H9 (cell line): ENCODE measurements around the gene NPIPB6. TPM values are rescaled to one million over a fixed set of nuclear protein-coding genes. Genes with fewer than 3 reads are reported as not detected.

ENCODE experiments used
- DNase-seq: peaks from one replicate; pipeline ENCODE4 v3.0.0-alpha.2; 2017
- H2AFZ ChIP-seq: one replicate; pipeline ENCODE4 v1.6.1; 2013; ENCODE audit warnings: mild to moderate bottlenecking, low read length, control low read depth, moderate library complexity
- H2AK5ac ChIP-seq: 2 replicates; pipeline ENCODE4 v1.6.1; 2013; ENCODE audit warnings: low read length, control low read depth, mixed read lengths; ENCODE audit not compliant: insufficient read length
- H2BK120ac ChIP-seq: one replicate; pipeline ENCODE4 v1.6.1; 2013; ENCODE audit warnings: low read depth, mild to moderate bottlenecking, low read length, control low read depth, inconsistent platforms; ENCODE audit not compliant: poor library complexity, severe bottlenecking
- H2BK12ac ChIP-seq: 2 replicates; pipeline ENCODE4 v1.6.1; 2013; ENCODE audit warnings: low read length, control low read depth, mixed read lengths, low read depth; ENCODE audit not compliant: insufficient read length
- H2BK15ac ChIP-seq: 2 replicates; pipeline ENCODE4 v1.6.1; 2013; ENCODE audit warnings: low read depth, low read length, control low read depth
- H2BK20ac ChIP-seq: one replicate; pipeline ENCODE4 v1.6.1; 2013; ENCODE audit warnings: low read depth, mild to moderate bottlenecking, low read length, control low read depth, inconsistent platforms; ENCODE audit not compliant: poor library complexity, severe bottlenecking
- H2BK5ac ChIP-seq: 2 replicates; pipeline ENCODE4 v1.6.1; 2013; ENCODE audit warnings: low read length, control low read depth, mixed read lengths; ENCODE audit not compliant: insufficient read length
- H3K14ac ChIP-seq: 2 replicates; pipeline ENCODE4 v1.6.1; 2013; ENCODE audit warnings: low read length, control low read depth; ENCODE audit not compliant: insufficient read depth
- H3K18ac ChIP-seq: 2 replicates; pipeline ENCODE4 v1.6.1; 2013; ENCODE audit warnings: low read depth, mild to moderate bottlenecking, mixed read lengths, low read length, control low read depth; ENCODE audit not compliant: insufficient read length
- H3K23ac ChIP-seq: 2 replicates; pipeline ENCODE4 v1.6.1; 2013; ENCODE audit warnings: low read length, control low read depth, mixed read lengths, low read depth; ENCODE audit not compliant: insufficient read length
- H3K23me2 ChIP-seq: 2 replicates; pipeline ENCODE4 v1.6.1; 2013; ENCODE audit warnings: low read depth, mild to moderate bottlenecking, mixed read lengths, low read length, control low read depth; ENCODE audit not compliant: insufficient read length, poor library complexity, severe bottlenecking
- H3K27ac ChIP-seq: 2 replicates; pipeline ENCODE4 v1.5.1; 2013; ENCODE audit warnings: low read length, control low read depth, mixed read lengths, low read depth; ENCODE audit not compliant: insufficient read length
- H3K27me3 ChIP-seq: 2 replicates; pipeline ENCODE4 v1.6.1; 2013; ENCODE audit warnings: low read length, control low read depth, inconsistent platforms; ENCODE audit not compliant: insufficient read depth
- H3K4ac ChIP-seq: 2 replicates; pipeline ENCODE4 v1.6.1; 2013; ENCODE audit warnings: low read depth, mild to moderate bottlenecking, control low read depth, inconsistent platforms, low read length, moderate library complexity
- H3K4me1 ChIP-seq: 2 replicates; pipeline ENCODE4 v1.6.1; 2013; ENCODE audit warnings: low read length, control low read depth, inconsistent platforms; ENCODE audit not compliant: insufficient read depth
- H3K4me2 ChIP-seq: 2 replicates; pipeline ENCODE4 v1.6.1; 2013; ENCODE audit warnings: low read length, control low read depth, mixed read lengths; ENCODE audit not compliant: insufficient read length, insufficient read depth
- H3K56ac ChIP-seq: 2 replicates; pipeline ENCODE4 v1.6.1; 2013; ENCODE audit warnings: low read depth, mild to moderate bottlenecking, mixed read lengths, low read length, control low read depth; ENCODE audit not compliant: insufficient read length
- H3K79me1 ChIP-seq: 2 replicates; pipeline ENCODE4 v1.6.1; 2013; ENCODE audit warnings: low read depth, mild to moderate bottlenecking, moderate library complexity, low read length, control low read depth, inconsistent platforms; ENCODE audit not compliant: insufficient read depth, poor library complexity, severe bottlenecking
- H3K79me2 ChIP-seq: 2 replicates; pipeline ENCODE4 v1.6.1; 2013; ENCODE audit warnings: low read length, control low read depth, inconsistent platforms; ENCODE audit not compliant: insufficient read depth
- H3K9ac ChIP-seq: 2 replicates; pipeline ENCODE4 v1.6.1; 2013; ENCODE audit warnings: low read length, control low read depth, mixed read lengths; ENCODE audit not compliant: insufficient read length; ENCODE audit errors: extremely low read depth
- H3K9me3 ChIP-seq: one replicate; pipeline ENCODE4 v1.6.1; 2013; ENCODE audit warnings: low read depth, low read length, inconsistent platforms; ENCODE audit not compliant: control insufficient read depth
- H3T11ph ChIP-seq: one replicate; pipeline ENCODE4 v1.6.1; 2013; ENCODE audit warnings: mild to moderate bottlenecking, low read length, control low read depth, inconsistent platforms
- H4K20me1 ChIP-seq: one replicate; pipeline ENCODE4 v1.6.1; 2013; ENCODE audit not compliant: control insufficient read depth, insufficient read length, insufficient read depth
- H4K5ac ChIP-seq: 2 replicates; pipeline ENCODE4 v1.6.1; 2013; ENCODE audit warnings: low read depth, mild to moderate bottlenecking, mixed read lengths, low read length, control low read depth; ENCODE audit not compliant: insufficient read length
- H4K8ac ChIP-seq: replicated peaks from 2 replicates; pipeline ENCODE4 v1.6.1; 2013; ENCODE audit warnings: low read length, control low read depth, mixed read lengths, low read depth; ENCODE audit not compliant: insufficient read length
- H4K91ac ChIP-seq: 2 replicates; pipeline ENCODE4 v1.6.1; 2013; ENCODE audit warnings: low read depth, mild to moderate bottlenecking, moderate library complexity, mixed read lengths, low read length, control low read depth; ENCODE audit not compliant: insufficient read length
- H3K27ac Mint-ChIP-seq, 3 experiments: 2 replicates in 2 of 3; 3 replicates in 1 of 3; pipeline ENCODE4 v1.8.0; 2020 to 2021; ENCODE audit warnings: mixed read lengths in 3 of 3, mild to moderate bottlenecking in 1 of 3, moderate library complexity in 1 of 3
- H3K27me3 Mint-ChIP-seq: 2 replicates; pipeline ENCODE4 v1.8.0; 2021; ENCODE audit warnings: low read depth, mild to moderate bottlenecking, moderate library complexity, mixed read lengths
- H3K36me3 Mint-ChIP-seq, 3 experiments: 2 replicates in 2 of 3; 3 replicates in 1 of 3; pipeline ENCODE4 v1.8.0; 2020 to 2021; ENCODE audit warnings: low read depth in 3 of 3, mixed read lengths in 3 of 3; ENCODE audit not compliant: insufficient read depth in 1 of 3
- H3K4me1 Mint-ChIP-seq, 2 experiments: 2 replicates each; pipeline ENCODE4 v1.8.0; 2020; ENCODE audit warnings: mixed read lengths in 2 of 2
- H3K4me3 Mint-ChIP-seq, 2 experiments: 2 replicates in 1 of 2; 3 replicates in 1 of 2; pipeline ENCODE4 v1.8.0; 2020 to 2021; ENCODE audit warnings: mild to moderate bottlenecking in 2 of 2, mixed read lengths in 2 of 2, moderate library complexity in 1 of 2
- H3K9me3 Mint-ChIP-seq, 2 experiments: 2 replicates in 1 of 2; 3 replicates in 1 of 2; pipeline ENCODE4 v1.8.0; 2020; ENCODE audit warnings: mild to moderate bottlenecking in 2 of 2, mixed read lengths in 2 of 2, moderate library complexity in 1 of 2
- CTCF ChIP-seq: fragments of 200-600 bp; sonication (generic); conservative IDR thresholded peaks from 3 replicates; pipeline ENCODE4 v1.8.0; 2021; ENCODE audit warnings: antibody characterized with exemption, mild to moderate bottlenecking
- WGBS: extraction: QIAGEN DNeasy Blood & Tissue Kit; methylation state at CpG from one replicate; pipeline ENCODE4 v1.1.7; 2013; ENCODE audit warnings: missing lambda C conversion rate, low lambda C conversion rate, mixed read lengths; ENCODE audit not compliant: insufficient read length; ENCODE audit errors: extremely low coverage; 5-methylcytosine and 5-hydroxymethylcytosine counted together
- total RNA-seq: library from RNA; stranded (reverse); gene quantifications from 2 replicates; pipeline ENCODE4 v1.2.1, GENCODE V29; 2021

The NPIPB6 gene
- total RNA-seq, 1 experiment from 2014 or later: 5.2 TPM

GRCh38 chr16:28311913-28312312 is 51.4 kb downstream of the NPIPB6 start:
- no peak overlapping the region for H2BK5ac ChIP-seq
- no peak overlapping the region for H2AFZ ChIP-seq
- peaks cover 25 to 43% (median 27%) of the 10 kb centered on the region in 3 experiments for H3K36me3 Mint-ChIP-seq

More at GRCh38 chr16:28311913-28312312, 51.4 kb downstream of the NPIPB6 start:
- Histone ChIP-seq H4K8ac (no peak overlapping the region), H2BK15ac (no peak overlapping the region), H2BK20ac (no peak overlapping the region), H3K4me1 (no peaks in the 10 kb centered on the region; the same call in 1 of the 2 replicates), H3K23ac (no peak overlapping the region), H3K23me2 (no peaks in the 10 kb centered on the region), H3T11ph (no peak overlapping the region), H3K9me3 (no peaks in the 10 kb centered on the region), H3K79me1 (no peaks in the 10 kb centered on the region), H3K4ac (no peak overlapping the region), H4K5ac (no peak overlapping the region), H4K20me1 (peaks cover 6% of the 10 kb centered on the region), H3K18ac (no peak overlapping the region), H4K91ac (no peak overlapping the region), H3K79me2 (peaks cover 2% of the 10 kb centered on the region; the same call in 1 of the 2 replicates), H2BK12ac (no peak overlapping the region), H3K14ac (no peak overlapping the region), H2AK5ac (no peak overlapping the region), H3K27me3 (no peaks in the 10 kb centered on the region), H2BK120ac (no peak overlapping the region), H3K27ac (no peak overlapping the region), H3K9ac (no peak overlapping the region), H3K56ac (no peak overlapping the region), H3K4me2 (no peak overlapping the region)
- TF ChIP-seq CTCF: no peak
- Mint-ChIP-seq H3K4me1 (peaks cover 4% of the 10 kb centered on the region in 2 experiments; a peak in 2 of 4 replicates), H3K9me3 (peaks cover 0 to 5% of the 10 kb centered on the region in 2 experiments; a peak in 1 of 5 replicates), H3K27ac (no peak overlapping the region), H3K4me3 (no peak overlapping the region), H3K27me3 (no peaks in the 10 kb centered on the region)
- DNase-seq: no peak
- no CpG with 5 or more reads among the region's 14 CpGs for WGBS
